GM23338 (cell line): ENCODE measurements around the gene CTNND2. TPM values are rescaled to one million over a fixed set of nuclear protein-coding genes. Genes with fewer than 3 reads are reported as not detected.

Experiments
- ATAC-seq: fragments of 200-7000 bp; cut with Tn5 transposase; 3 replicates; pipeline ENCODE4 v1.9.1; 2020
- DNase-seq: peaks from one replicate; pipeline ENCODE4 v3.0.0-alpha.2; 2015; ENCODE audit warnings: low spot score
- H2AFZ ChIP-seq: fragments of 200-600 bp; sonication (generic); 2 replicates; pipeline ENCODE4 v1.8.0; 2016; ENCODE audit warnings: antibody characterized with exemption, mild to moderate bottlenecking, moderate library complexity
- H3F3A ChIP-seq: fragments of 200-600 bp; sonication (generic); replicated peaks from 2 replicates; pipeline ENCODE4 v1.8.0; 2017; ENCODE audit warnings: antibody characterized with exemption, mixed run types, low read depth
- H3K27ac ChIP-seq: fragments of 200-600 bp; sonication (generic); 2 replicates; pipeline ENCODE4 v1.6.1; 2016; ENCODE audit warnings: low read depth
- H3K27me3 ChIP-seq: fragments of 200-600 bp; sonication (generic); 2 replicates; pipeline ENCODE4 v1.8.0; 2016; ENCODE audit warnings: mild to moderate bottlenecking, mixed run types, moderate library complexity; ENCODE audit not compliant: insufficient read depth
- H3K36me3 ChIP-seq: fragments of 200-600 bp; sonication (generic); 2 replicates; pipeline ENCODE4 v1.8.0; 2016; ENCODE audit warnings: mild to moderate bottlenecking; ENCODE audit not compliant: insufficient read depth
- H3K4me1 ChIP-seq: fragments of 200-600 bp; sonication (generic); 2 replicates; pipeline ENCODE4 v1.8.0; 2016; ENCODE audit warnings: mild to moderate bottlenecking, moderate library complexity; ENCODE audit not compliant: insufficient read depth
- H3K4me2 ChIP-seq: fragments of 200-600 bp; sonication (generic); 2 replicates; pipeline ENCODE4 v1.7.1; 2017; ENCODE audit warnings: mixed run types
- H3K4me3 ChIP-seq: fragments of 200-600 bp; sonication (generic); 2 replicates; pipeline ENCODE4 v1.6.1; 2016; ENCODE audit warnings: mixed run types
- H3K79me2 ChIP-seq: fragments of 200-600 bp; sonication (generic); replicated peaks from 2 replicates; pipeline ENCODE4 v1.8.0; 2017; ENCODE audit warnings: mild to moderate bottlenecking; ENCODE audit not compliant: insufficient read depth
- H3K9me2 ChIP-seq: fragments of 200-600 bp; sonication (generic); 2 replicates; pipeline ENCODE4 v1.8.0; 2017; ENCODE audit not compliant: insufficient read depth
- H4K20me1 ChIP-seq: fragments of 200-600 bp; sonication (generic); replicated peaks from 2 replicates; pipeline ENCODE4 v1.8.0; 2017; ENCODE audit warnings: mild to moderate bottlenecking; ENCODE audit not compliant: insufficient read depth
- H3K27ac Mint-ChIP-seq: 2 replicates; pipeline ENCODE4 v1.8.0; 2020; ENCODE audit warnings: inconsistent platforms, mild to moderate bottlenecking, moderate library complexity, mixed read lengths
- H3K27me3 Mint-ChIP-seq: 3 replicates; pipeline ENCODE4 v1.8.0; 2022; ENCODE audit warnings: low read depth, mild to moderate bottlenecking, moderate library complexity, mixed read lengths, inconsistent platforms; ENCODE audit not compliant: insufficient read depth, poor library complexity
- H3K36me3 Mint-ChIP-seq: 3 replicates; pipeline ENCODE4 v1.8.0; 2021; ENCODE audit warnings: low read depth, mild to moderate bottlenecking, inconsistent platforms, moderate library complexity, mixed read lengths
- H3K4me1 Mint-ChIP-seq: 3 replicates; pipeline ENCODE4 v1.8.0; 2020; ENCODE audit warnings: mild to moderate bottlenecking, inconsistent platforms, mixed read lengths
- H3K4me3 Mint-ChIP-seq: 3 replicates; pipeline ENCODE4 v1.8.0; 2021; ENCODE audit warnings: moderate library complexity, mild to moderate bottlenecking, inconsistent platforms, mixed read lengths
- H3K9me3 Mint-ChIP-seq: 3 replicates; pipeline ENCODE4 v1.8.0; 2020; ENCODE audit warnings: moderate library complexity, mild to moderate bottlenecking, inconsistent platforms, mixed read lengths
- CREB1 ChIP-seq: fragments of 250-450 bp; sonication (Bioruptor Pico); IDR thresholded peaks from 2 replicates; pipeline ENCODE4 v1.5.0; 2020; ENCODE audit warnings: low read depth, mild to moderate bottlenecking, moderate library complexity
- ETS1 ChIP-seq: IDR thresholded peaks from 2 replicates; pipeline ENCODE4 v1.6.1; 2016; ENCODE audit warnings: antibody characterized with exemption
- EZH2 ChIP-seq: fragments of 200-600 bp; sonication (generic); IDR thresholded peaks from one replicate; pipeline ENCODE4 v1.8.0; 2017; ENCODE audit warnings: antibody characterized with exemption, mild to moderate bottlenecking, low read depth; ENCODE audit not compliant: unreplicated experiment
- EZH2phosphoT487 ChIP-seq: fragments of 200-600 bp; sonication (generic); IDR thresholded peaks from one replicate; pipeline ENCODE4 v1.8.1; 2018; ENCODE audit warnings: antibody characterized with exemption; ENCODE audit not compliant: unreplicated experiment
- JUNB ChIP-seq: IDR thresholded peaks from one replicate; pipeline ENCODE4 v1.6.1; 2016; ENCODE audit warnings: antibody characterized with exemption; ENCODE audit not compliant: unreplicated experiment
- NANOG ChIP-seq: IDR thresholded peaks from 2 replicates; pipeline ENCODE4 v1.6.1; 2016; ENCODE audit warnings: antibody characterized with exemption, borderline replicate concordance
- POLR2AphosphoS5 ChIP-seq: IDR thresholded peaks from 2 replicates; pipeline ENCODE4 v1.6.1; 2016; ENCODE audit warnings: antibody characterized with exemption, low read depth
- REST ChIP-seq: IDR thresholded peaks from one replicate; pipeline ENCODE4 v1.6.1; 2018; ENCODE audit warnings: antibody characterized with exemption; ENCODE audit not compliant: unreplicated experiment
- STAT1 ChIP-seq: IDR thresholded peaks from one replicate; pipeline ENCODE4 v1.6.1; 2016; ENCODE audit warnings: antibody characterized with exemption; ENCODE audit not compliant: unreplicated experiment
- ZNF331 ChIP-seq: fragments of 250-450 bp; sonication (Bioruptor Pico); IDR thresholded peaks from 2 replicates; pipeline ENCODE4 v1.5.0; 2020; ENCODE audit warnings: low read depth, mild to moderate bottlenecking, moderate library complexity
- polyA plus RNA-seq: library from polyadenylated mRNA; unstranded; fragments of >200 nt; fragmentation: Nextera tagmentation; extraction: Ambion mirVana; gene quantifications from 2 replicates; pipeline ENCODE4 v1.2.1, GENCODE V29; 2016
- total RNA-seq: library from RNA; depleted of rRNA; stranded (reverse); fragments of >200 nt; shearing (Covaris generic); gene quantifications from 2 replicates; pipeline ENCODE4 v1.2.3, GENCODE V29; 2014

Gene CTNND2
- total and polyA plus RNA-seq, 2 experiments from 2014 or later, result 5.1 to 7.0 TPM

GRCh38 chr5:11853140-11853539 is 51.1 kb downstream of the CTNND2 start (continued):
- TF ChIP-seq EZH2phosphoT487 (no peak), ZNF331 (CRISPR knock-in tag) (no peak), JUNB (no peak)

- Histone ChIP-seq H3K27ac (no peak overlapping the region), H3K4me3 (no peak overlapping the region), H3K4me2 (no peak overlapping the region), H3K36me3 (no peaks in the 10 kb centered on the region), H3F3A (no peaks in the 10 kb centered on the region), H3K9me2 (peaks cover 5% of the 10 kb centered on the region), H3K27me3 (no peaks in the 10 kb centered on the region), H3K79me2 (no peaks in the 10 kb centered on the region), H4K20me1 (peaks cover 3% of the 10 kb centered on the region; the same call in 1 of the 2 replicates), H3K4me1 (peaks cover 9% of the 10 kb centered on the region), H2AFZ (no peak overlapping the region)
- TF ChIP-seq POLR2AphosphoS5 (no peak), CREB1 (CRISPR knock-in tag) (no peak), EZH2phosphoT487 (no peak), EZH2 (no peak)
- ATAC-seq (no peak), DNase-seq (no peak)
- Mint-ChIP-seq H3K9me3 (no peaks in the 10 kb centered on the region), H3K4me3 (no peak overlapping the region), H3K36me3 (no peaks in the 10 kb centered on the region), H3K27me3 (no peaks in the 10 kb centered on the region), H3K27ac (no peak overlapping the region), H3K4me1 (peaks cover 7% of the 10 kb centered on the region; the same call in 2 of the 3 replicates)
Observed at GRCh38 chr5:11852717-11853087, 51.5 kb downstream of the CTNND2 start.

- peaks cover 5% of the 10 kb centered on the region for H3K9me2 ChIP-seq
- Mint-ChIP-seq H3K27me3 (no peaks in the 10 kb centered on the region), H3K4me1 (peaks cover 7% of the 10 kb centered on the region; the same call in 2 of the 3 replicates), H3K27ac (no peak overlapping the region), H3K36me3 (no peaks in the 10 kb centered on the region), H3K4me3 (no peak overlapping the region), H3K9me3 (no peaks in the 10 kb centered on the region)
- no peaks in the 10 kb centered on the region for H3K36me3 ChIP-seq
- no peak overlapping the region for H3K4me2 ChIP-seq
- peaks cover 3% of the 10 kb centered on the region; the same call in 1 of the 2 replicates for H4K20me1 ChIP-seq
- peaks cover 9% of the 10 kb centered on the region for H3K4me1 ChIP-seq
- no peak overlapping the region for H2AFZ ChIP-seq
- H3K27ac ChIP-seq, result no peak overlapping the region
- no peak overlapping the region for H3K4me3 ChIP-seq
- H3K27me3 ChIP-seq, result no peaks in the 10 kb centered on the region
- H3K79me2 ChIP-seq, result no peaks in the 10 kb centered on the region
- peak; percentile 80 for ATAC-seq
- peak; percentile 24 for DNase-seq
- no peaks in the 10 kb centered on the region for H3F3A ChIP-seq
- TF ChIP-seq ETS1 (no peak), EZH2 (no peak), NANOG (no peak), STAT1 (no peak), JUNB (no peak), REST (no peak)
Observed at GRCh38 chr5:11851965-11852716, 52.1 kb downstream of the CTNND2 start.
